ENCODE measurements around the gene COG3.

COG3 gene

GRCh38 chr13:45518525-45519245 lies 53.9 kb downstream of the COG3 start:
- FAIRE-seq, result no peak
- TF ChIP-seq POU2F2 (IDR thresholded peaks at IDR 0.05; ENCODE audit: low read depth, low read length) (no peak), POLR2AphosphoS5 (IDR thresholded peaks at IDR 0.05; ENCODE audit: low read depth, low read length) (no peak), TAF1 (IDR thresholded peaks at IDR 0.05; ENCODE audit: low read depth, low read length) (no peak), PAX5 (IDR thresholded peaks at IDR 0.05; ENCODE audit: insufficient read depth, low read length, severe bottlenecking) (no peak), POLR2A (IDR thresholded peaks at IDR 0.05; ENCODE audit: low read depth, low read length) (no peak), SPI1 (IDR thresholded peaks at IDR 0.05; ENCODE audit: low read depth, low read length) (no peak)
- no peak for DNase-seq (ENCODE audit: insufficient read length, low spot score)

- TF ChIP-seq SPI1 (IDR thresholded peaks at IDR 0.05; ENCODE audit: low read depth, low read length) (no peak), POU2F2 (IDR thresholded peaks at IDR 0.05; ENCODE audit: low read depth, low read length) (no peak), TAF1 (IDR thresholded peaks at IDR 0.05; ENCODE audit: low read depth, low read length) (no peak), PAX5 (IDR thresholded peaks at IDR 0.05; ENCODE audit: insufficient read depth, low read length, severe bottlenecking) (no peak)
- FAIRE-seq, result no peak
- DNase-seq (ENCODE audit: insufficient read length, low spot score), result no peak
These were observed 54.8 kb downstream of the COG3 start for GRCh38 chr13:45519493-45519892.

GRCh38 chr13:45521297-45521696 lies 56.6 kb downstream of the COG3 start:
- FAIRE-seq, result no peak

GRCh38 chr13:45522571-45522970 lies 57.8 kb downstream of the COG3 start:
- no peak for TF ChIP-seq POU2F2 (IDR thresholded peaks at IDR 0.05; ENCODE audit: low read depth, low read length)
- no peak for DNase-seq (ENCODE audit: insufficient read length, low spot score)
- FAIRE-seq, result no peak

More at GRCh38 chr13:45521297-45521696, 56.6 kb downstream of the COG3 start:
- no peak for TF ChIP-seq PAX5 (IDR thresholded peaks at IDR 0.05; ENCODE audit: insufficient read depth, low read length, severe bottlenecking)
- TF ChIP-seq POLR2A (IDR thresholded peaks at IDR 0.05; ENCODE audit: low read depth, low read length), result no peak
- no peak for TF ChIP-seq POLR2AphosphoS5 (IDR thresholded peaks at IDR 0.05; ENCODE audit: low read depth, low read length)
- no peak for TF ChIP-seq TAF1 (IDR thresholded peaks at IDR 0.05; ENCODE audit: low read depth, low read length)
- TF ChIP-seq SPI1 (IDR thresholded peaks at IDR 0.05; ENCODE audit: low read depth, low read length), result no peak
- no peak for TF ChIP-seq POU2F2 (IDR thresholded peaks at IDR 0.05; ENCODE audit: low read depth, low read length)
- no peak for DNase-seq (ENCODE audit: insufficient read length, low spot score)

GRCh38 chr13:45527699-45528462 lies 63.1 kb downstream of the COG3 start:
- TF ChIP-seq POLR2A (IDR thresholded peaks at IDR 0.05; ENCODE audit: low read depth, low read length), result no peak
- TF ChIP-seq SPI1 (IDR thresholded peaks at IDR 0.05; ENCODE audit: low read depth, low read length), result no peak
- TF ChIP-seq PAX5 (IDR thresholded peaks at IDR 0.05; ENCODE audit: insufficient read depth, low read length, severe bottlenecking), result no peak
- no peak for TF ChIP-seq TAF1 (IDR thresholded peaks at IDR 0.05; ENCODE audit: low read depth, low read length)
- no peak for TF ChIP-seq POU2F2 (IDR thresholded peaks at IDR 0.05; ENCODE audit: low read depth, low read length)
- TF ChIP-seq POLR2AphosphoS5 (IDR thresholded peaks at IDR 0.05; ENCODE audit: low read depth, low read length), result no peak
- no peak for FAIRE-seq

GRCh38 chr13:45529758-45530157 lies 65.0 kb downstream of the COG3 start:
- FAIRE-seq, result no peak

More at GRCh38 chr13:45527699-45528462, 63.1 kb downstream of the COG3 start:
- DNase-seq (ENCODE audit: insufficient read length, low spot score), result no peak

GRCh38 chr13:45534604-45535003 lies 69.9 kb downstream of the COG3 start:
- DNase-seq (ENCODE audit: insufficient read length, low spot score), result no peak
- no peak for TF ChIP-seq POU2F2 (IDR thresholded peaks at IDR 0.05; ENCODE audit: low read depth, low read length)
- TF ChIP-seq PAX5 (IDR thresholded peaks at IDR 0.05; ENCODE audit: insufficient read depth, low read length, severe bottlenecking), result no peak
- no peak for TF ChIP-seq POLR2A (IDR thresholded peaks at IDR 0.05; ENCODE audit: low read depth, low read length)
- TF ChIP-seq SPI1 (IDR thresholded peaks at IDR 0.05; ENCODE audit: low read depth, low read length), result no peak
- TF ChIP-seq TAF1 (IDR thresholded peaks at IDR 0.05; ENCODE audit: low read depth, low read length), result no peak
- TF ChIP-seq POLR2AphosphoS5 (IDR thresholded peaks at IDR 0.05; ENCODE audit: low read depth, low read length), result no peak
- no peak for FAIRE-seq

More at GRCh38 chr13:45529758-45530157, 65.0 kb downstream of the COG3 start:
- TF ChIP-seq POLR2AphosphoS5 (IDR thresholded peaks at IDR 0.05; ENCODE audit: low read depth, low read length), result no peak
- TF ChIP-seq POU2F2 (IDR thresholded peaks at IDR 0.05; ENCODE audit: low read depth, low read length), result no peak
- TF ChIP-seq TAF1 (IDR thresholded peaks at IDR 0.05; ENCODE audit: low read depth, low read length), result no peak
- TF ChIP-seq POLR2A (IDR thresholded peaks at IDR 0.05; ENCODE audit: low read depth, low read length), result no peak
- no peak for TF ChIP-seq PAX5 (IDR thresholded peaks at IDR 0.05; ENCODE audit: insufficient read depth, low read length, severe bottlenecking)
- TF ChIP-seq SPI1 (IDR thresholded peaks at IDR 0.05; ENCODE audit: low read depth, low read length), result no peak
- no peak for DNase-seq (ENCODE audit: insufficient read length, low spot score)

GRCh38 chr13:45536224-45536623 lies 71.5 kb downstream of the COG3 start:
- no peak for TF ChIP-seq PAX5 (IDR thresholded peaks at IDR 0.05; ENCODE audit: insufficient read depth, low read length, severe bottlenecking)
- no peak for TF ChIP-seq POLR2AphosphoS5 (IDR thresholded peaks at IDR 0.05; ENCODE audit: low read depth, low read length)
- no peak for TF ChIP-seq POU2F2 (IDR thresholded peaks at IDR 0.05; ENCODE audit: low read depth, low read length)
- TF ChIP-seq TAF1 (IDR thresholded peaks at IDR 0.05; ENCODE audit: low read depth, low read length), result no peak
- TF ChIP-seq POLR2A (IDR thresholded peaks at IDR 0.05; ENCODE audit: low read depth, low read length), result no peak
- DNase-seq (ENCODE audit: insufficient read length, low spot score), result no peak
- no peak for FAIRE-seq

GRCh38 chr13:45537516-45537915 lies 72.8 kb downstream of the COG3 start:
- no peak for FAIRE-seq
- TF ChIP-seq TAF1 (IDR thresholded peaks at IDR 0.05; ENCODE audit: low read depth, low read length) (no peak), POU2F2 (IDR thresholded peaks at IDR 0.05; ENCODE audit: low read depth, low read length) (no peak), SPI1 (IDR thresholded peaks at IDR 0.05; ENCODE audit: low read depth, low read length) (no peak), POLR2AphosphoS5 (IDR thresholded peaks at IDR 0.05; ENCODE audit: low read depth, low read length) (no peak), PAX5 (IDR thresholded peaks at IDR 0.05; ENCODE audit: insufficient read depth, low read length, severe bottlenecking) (no peak), POLR2A (IDR thresholded peaks at IDR 0.05; ENCODE audit: low read depth, low read length) (no peak)
- no peak for DNase-seq (ENCODE audit: insufficient read length, low spot score)
